Stimulated activated effector memory CD8-positive, alpha-beta T cell treated with anti-CD3 and anti-CD28 coated beads, Interleukin-12 subunit alpha, Interleukin-12 subunit beta, amount 100 ng/mL, for 72 hours (primary cell): ENCODE results near the gene ITGBL1.

ENCODE experiments used
- ATAC-seq: fragments of 150-1000 bp; cut with Tn5 transposase; 2 replicates; pipeline ENCODE4 v1.10.0; 2021
- DNase-seq, 2 donors: peaks; one replicate each; pipeline ENCODE4 v3.0.0; 2021 to 2022; ENCODE audit warnings: low spot score in 2 of 2
- H3K27ac Mint-ChIP-seq: one replicate; pipeline ENCODE4 v1.8.0; 2022; ENCODE audit warnings: mild to moderate bottlenecking, mixed read lengths
- H3K36me3 Mint-ChIP-seq: one replicate; pipeline ENCODE4 v1.8.0; 2022; ENCODE audit warnings: mild to moderate bottlenecking, mixed read lengths
- H3K4me1 Mint-ChIP-seq: one replicate; pipeline ENCODE4 v1.8.0; 2022; ENCODE audit warnings: mixed read lengths
- H3K4me3 Mint-ChIP-seq: one replicate; pipeline ENCODE4 v1.8.0; 2022; ENCODE audit warnings: mild to moderate bottlenecking, mixed read lengths
- H3K9me3 Mint-ChIP-seq: one replicate; pipeline ENCODE4 v1.8.0; 2022; ENCODE audit warnings: mixed read lengths

ITGBL1 gene

DNA sequence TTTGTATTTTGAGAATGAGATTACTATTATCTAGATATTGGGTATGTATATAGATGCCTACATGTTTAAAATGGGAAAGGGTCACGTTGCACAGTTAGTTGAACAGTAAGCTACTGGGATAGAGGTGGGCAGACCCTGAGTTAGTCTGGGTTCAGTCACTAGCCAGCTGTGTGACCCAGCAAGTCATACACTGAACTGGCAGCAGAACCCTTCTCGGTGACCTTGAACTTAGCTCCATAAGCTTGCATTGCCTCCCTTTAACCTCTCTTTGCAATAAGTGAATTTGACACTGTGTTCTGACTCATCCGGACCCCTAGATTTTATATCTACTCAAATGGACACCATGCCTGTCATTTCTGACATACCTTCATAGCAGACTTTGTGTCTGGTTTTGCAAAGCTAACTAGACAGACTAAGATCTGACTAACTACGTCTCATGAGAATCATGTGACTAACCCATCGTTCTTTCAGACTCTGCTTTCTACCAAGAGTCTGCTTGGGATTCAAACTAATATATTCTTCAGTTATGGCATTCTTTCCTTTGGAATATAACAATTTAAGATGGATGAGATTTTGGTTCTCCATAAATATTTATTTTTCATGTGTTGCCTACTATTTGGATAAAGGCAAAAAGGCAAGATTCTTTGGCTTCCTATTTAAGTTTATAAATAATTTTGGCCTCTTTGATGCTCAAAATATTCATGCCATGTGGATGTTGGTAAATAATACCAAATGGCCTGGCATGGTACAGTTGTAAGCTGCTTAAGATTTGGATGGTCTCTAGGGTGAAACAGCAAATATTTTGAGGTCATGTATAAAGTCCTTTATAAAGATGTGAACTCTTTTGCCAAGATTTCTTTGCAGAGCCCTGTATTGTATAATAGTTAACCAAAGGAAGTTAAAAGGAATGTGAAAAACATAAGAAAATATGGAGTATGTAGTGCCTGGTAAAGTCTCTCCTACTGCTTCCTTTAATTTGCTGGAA lies 159.3 kb downstream of the ITGBL1 start:
- no peaks in the 10 kb centered on the region for H3K9me3 Mint-ChIP-seq
- no peak overlapping the region for H3K27ac Mint-ChIP-seq
- no peak for ATAC-seq
- H3K4me3 Mint-ChIP-seq = no peak overlapping the region
- H3K36me3 Mint-ChIP-seq = no peaks in the 10 kb centered on the region
- H3K4me1 Mint-ChIP-seq = no peaks in the 10 kb centered on the region
- DNase-seq = no peak

- Mint-ChIP-seq H3K27ac (no peak overlapping the region), H3K9me3 (no peaks in the 10 kb centered on the region), H3K4me1 (no peaks in the 10 kb centered on the region), H3K4me3 (no peak overlapping the region), H3K36me3 (no peaks in the 10 kb centered on the region)
- ATAC-seq (no peak), DNase-seq (no peak)
Observed at GRCh38 chr13:101612735-101613134, 160.3 kb downstream of the ITGBL1 start.

DNA sequence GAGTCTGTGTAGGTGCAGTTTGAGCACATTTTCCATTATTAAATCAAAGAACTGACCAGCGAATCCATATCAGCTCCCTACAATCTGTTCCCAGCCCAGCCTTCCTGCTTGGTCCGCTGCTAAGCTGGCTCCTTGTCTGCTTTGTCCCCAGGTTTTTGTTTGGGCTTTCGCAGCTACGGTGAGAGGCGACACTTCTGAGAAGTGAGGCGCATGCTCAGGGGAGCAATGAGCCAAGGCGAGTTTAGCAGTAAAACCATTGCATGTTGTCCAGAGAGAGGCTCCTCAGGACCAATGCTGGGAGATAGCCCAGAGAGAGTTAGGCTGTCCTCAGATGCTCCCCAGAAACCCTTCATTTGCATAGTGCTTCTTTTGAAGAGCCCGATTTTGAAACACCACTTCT lies 162.0 kb downstream of the ITGBL1 start:
- no peak overlapping the region for H3K4me3 Mint-ChIP-seq
- ATAC-seq (no peak), DNase-seq (no peak)
- H3K9me3 Mint-ChIP-seq = no peaks in the 10 kb centered on the region
- H3K36me3 Mint-ChIP-seq = no peaks in the 10 kb centered on the region
- no peak overlapping the region for H3K27ac Mint-ChIP-seq
- H3K4me1 Mint-ChIP-seq = peaks cover 8% of the 10 kb centered on the region

DNA sequence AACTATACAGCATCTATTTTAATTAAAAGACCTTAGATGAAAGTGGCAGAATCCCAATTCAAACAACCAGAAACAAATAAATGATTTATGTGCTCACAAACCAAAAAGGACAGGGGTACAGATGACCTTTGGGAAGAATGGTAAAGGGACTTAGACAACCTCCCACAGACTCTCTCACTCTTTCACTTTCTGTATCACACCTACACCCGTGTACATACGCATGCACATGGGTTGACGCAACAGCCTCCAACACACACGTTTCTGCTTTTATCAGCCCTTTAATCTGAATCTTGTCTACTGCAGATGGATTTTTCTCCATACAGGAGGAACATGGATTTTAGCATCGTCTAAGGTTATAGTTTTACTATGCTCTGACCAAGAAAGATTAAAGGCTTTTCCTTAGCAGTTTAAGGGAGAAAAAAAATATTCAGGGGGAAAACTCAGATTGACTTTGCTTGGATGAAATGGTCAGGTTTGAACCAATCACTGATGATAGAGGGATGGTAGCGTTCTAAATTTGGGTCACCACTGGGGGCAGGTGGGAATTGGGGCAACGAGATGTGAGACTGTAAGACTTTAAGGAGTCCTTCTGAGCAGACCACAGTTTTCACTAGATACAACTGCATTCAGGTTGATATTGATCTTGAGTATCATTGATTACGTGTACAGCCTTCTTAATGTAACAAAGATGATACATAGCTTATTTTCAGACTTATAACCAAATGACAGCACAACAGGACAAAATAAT lies 166.1 kb downstream of the ITGBL1 start:
- ATAC-seq (peak; percentile 75), DNase-seq (no peak)
- H3K4me1 Mint-ChIP-seq = peaks cover 9% of the 10 kb centered on the region
- no peak overlapping the region for H3K27ac Mint-ChIP-seq
- H3K9me3 Mint-ChIP-seq = no peaks in the 10 kb centered on the region
- H3K4me3 Mint-ChIP-seq = no peak overlapping the region
- H3K36me3 Mint-ChIP-seq = no peaks in the 10 kb centered on the region

- ATAC-seq (no peak), DNase-seq (no peak)
- Mint-ChIP-seq H3K4me1 (peaks cover 21% of the 10 kb centered on the region), H3K4me3 (no peak overlapping the region), H3K27ac (no peak overlapping the region), H3K36me3 (no peaks in the 10 kb centered on the region), H3K9me3 (no peaks in the 10 kb centered on the region)
Observed at GRCh38 chr13:101621099-101621498, 168.6 kb downstream of the ITGBL1 start.

DNA sequence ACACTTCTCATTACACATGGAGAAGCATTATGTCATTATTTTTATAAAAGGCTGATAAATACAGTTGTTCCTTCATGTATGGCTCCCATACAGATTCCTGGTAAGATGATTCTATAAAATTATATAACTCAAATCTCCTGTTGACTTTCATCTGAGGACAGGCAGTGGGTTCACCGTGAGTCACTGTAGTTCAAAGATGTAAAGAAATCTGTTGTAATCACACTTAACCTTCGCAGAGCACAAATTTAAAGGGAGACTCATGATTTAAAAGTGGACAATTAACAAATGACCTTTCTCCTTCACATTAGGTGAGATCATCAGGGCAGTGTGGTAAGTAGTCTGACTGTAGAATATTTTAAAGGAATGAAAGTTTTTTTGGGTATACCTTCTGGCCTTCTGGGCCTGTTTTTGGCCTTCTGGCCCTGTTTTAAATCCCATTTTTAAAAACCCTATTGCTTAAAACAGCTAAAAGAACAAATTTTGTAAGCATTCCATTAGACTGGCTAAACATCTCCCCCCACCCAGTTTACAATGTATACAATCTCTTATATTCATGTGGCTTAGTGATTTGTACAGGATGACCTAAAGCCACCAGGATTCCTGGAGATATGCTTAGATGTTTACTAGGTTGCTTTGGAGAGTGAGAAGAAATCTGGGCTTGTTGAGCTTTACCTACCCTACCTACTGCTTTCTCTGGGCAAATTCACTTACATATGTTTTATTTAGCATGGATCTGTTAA lies 171.2 kb downstream of the ITGBL1 start:
- H3K9me3 Mint-ChIP-seq = no peaks in the 10 kb centered on the region
- DNase-seq (no peak), ATAC-seq (no peak)
- H3K27ac Mint-ChIP-seq = no peak overlapping the region
- H3K4me3 Mint-ChIP-seq = peak overlapping the region; percentile 20
- peaks cover 32% of the 10 kb centered on the region for H3K4me1 Mint-ChIP-seq
- no peaks in the 10 kb centered on the region for H3K36me3 Mint-ChIP-seq

GRCh38 chr13:101624210-101624922 lies 171.9 kb downstream of the ITGBL1 start:
- no peaks in the 10 kb centered on the region for H3K9me3 Mint-ChIP-seq
- peaks cover 28% of the 10 kb centered on the region for H3K4me1 Mint-ChIP-seq
- no peaks in the 10 kb centered on the region for H3K36me3 Mint-ChIP-seq
- ATAC-seq (no peak), DNase-seq (no peak)
- H3K4me3 Mint-ChIP-seq = peak overlapping the region; percentile 20
- no peak overlapping the region for H3K27ac Mint-ChIP-seq

DNA sequence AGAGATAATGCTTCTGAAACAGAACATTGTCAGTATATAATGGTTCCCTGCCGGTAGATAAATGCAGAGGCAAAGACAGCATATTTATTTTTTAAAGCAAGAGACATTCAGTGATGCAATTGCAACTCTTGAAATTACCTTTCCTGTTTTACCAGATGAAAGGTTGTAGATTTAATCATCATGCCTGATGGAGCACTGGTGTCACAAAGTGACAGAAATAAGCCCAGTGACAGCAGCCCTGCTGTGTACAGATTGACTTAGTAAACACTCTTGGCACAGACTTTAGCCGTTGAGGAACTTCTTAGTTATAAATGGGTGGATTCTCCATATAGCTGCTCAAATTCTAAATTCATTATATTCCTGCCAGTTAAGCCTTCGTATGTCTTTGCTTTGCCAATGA lies 172.5 kb downstream of the ITGBL1 start:
- Mint-ChIP-seq H3K4me3 (peak overlapping the region; percentile 20), H3K27ac (no peak overlapping the region), H3K4me1 (peaks cover 28% of the 10 kb centered on the region), H3K9me3 (no peaks in the 10 kb centered on the region), H3K36me3 (no peaks in the 10 kb centered on the region)
- ATAC-seq (peak; percentile 81), DNase-seq (no peak)

DNA sequence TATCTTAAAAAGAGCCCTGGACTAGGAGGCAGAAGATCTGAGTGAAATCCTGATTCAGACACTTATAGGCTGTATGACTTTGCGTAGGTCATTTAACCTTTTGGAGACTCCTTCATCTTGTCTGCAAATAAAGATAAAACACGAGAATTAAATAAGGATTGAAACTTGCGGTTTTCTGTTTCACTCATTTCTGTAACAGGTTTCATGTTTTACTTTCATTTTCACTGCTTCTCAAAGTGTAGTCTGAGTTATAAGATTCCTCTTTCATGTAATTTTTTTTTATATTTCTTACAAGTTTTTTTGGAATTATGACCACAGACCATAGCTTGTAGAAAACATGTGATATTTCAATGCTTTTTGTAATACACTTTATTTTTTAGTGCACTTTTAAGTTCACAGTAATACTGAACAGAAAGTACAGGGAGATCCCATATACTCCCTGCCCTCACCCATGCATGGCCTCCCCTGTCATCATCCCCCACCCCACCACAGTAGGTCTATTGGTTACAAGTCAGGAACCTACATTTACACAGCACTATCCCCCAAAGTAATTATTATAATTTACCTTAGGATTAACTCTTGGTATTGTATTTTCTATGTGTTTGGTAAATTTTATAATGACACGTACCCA lies 174.6 kb downstream of the ITGBL1 start:
- DNase-seq (peak in 1 of 2 donors; percentile 53), ATAC-seq (peak; percentile 85)
- Mint-ChIP-seq H3K4me3 (peak overlapping the region; percentile 39), H3K36me3 (no peaks in the 10 kb centered on the region), H3K9me3 (no peaks in the 10 kb centered on the region), H3K4me1 (peaks cover 28% of the 10 kb centered on the region), H3K27ac (no peak overlapping the region)

- Mint-ChIP-seq H3K4me1 (peaks cover 28% of the 10 kb centered on the region), H3K36me3 (no peaks in the 10 kb centered on the region), H3K9me3 (no peaks in the 10 kb centered on the region), H3K27ac (no peak overlapping the region), H3K4me3 (peak overlapping the region; percentile 39)
- ATAC-seq (peak; percentile 33), DNase-seq (no peak)
Observed at GRCh38 chr13:101627556-101627943, 175.1 kb downstream of the ITGBL1 start.

GRCh38 chr13:101628900-101629299 lies 176.4 kb downstream of the ITGBL1 start:
- Mint-ChIP-seq H3K4me3 (no peak overlapping the region), H3K27ac (no peak overlapping the region), H3K36me3 (no peaks in the 10 kb centered on the region), H3K4me1 (peaks cover 24% of the 10 kb centered on the region), H3K9me3 (no peaks in the 10 kb centered on the region)
- ATAC-seq (no peak), DNase-seq (no peak)

DNA sequence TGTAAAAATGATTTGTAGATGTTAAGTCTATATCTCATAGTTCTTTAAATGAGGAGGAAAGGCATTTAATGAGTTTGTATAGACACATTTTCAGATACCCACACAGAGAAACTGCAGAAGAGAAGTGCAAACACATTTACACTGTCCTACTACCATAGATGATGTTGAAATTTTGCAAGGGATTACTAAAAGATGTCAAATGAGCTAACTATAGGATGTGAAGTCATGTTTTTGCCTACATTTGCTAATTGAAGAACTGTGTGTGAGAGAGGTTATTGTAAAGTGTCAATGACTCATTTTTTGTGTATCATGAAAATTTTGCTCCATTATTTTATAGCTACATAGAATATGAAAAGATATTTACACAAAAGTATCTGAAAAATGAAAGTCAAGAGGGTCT lies 178.9 kb downstream of the ITGBL1 start:
- Mint-ChIP-seq H3K27ac (no peak overlapping the region), H3K4me1 (peaks cover 14% of the 10 kb centered on the region), H3K36me3 (no peaks in the 10 kb centered on the region), H3K4me3 (no peak overlapping the region), H3K9me3 (no peaks in the 10 kb centered on the region)
- no peak for DNase-seq
- no peak for ATAC-seq

- H3K27ac Mint-ChIP-seq = no peak overlapping the region
- H3K9me3 Mint-ChIP-seq = no peaks in the 10 kb centered on the region
- no peaks in the 10 kb centered on the region for H3K4me1 Mint-ChIP-seq
- no peak overlapping the region for H3K4me3 Mint-ChIP-seq
- ATAC-seq (no peak), DNase-seq (no peak)
- no peaks in the 10 kb centered on the region for H3K36me3 Mint-ChIP-seq
Observed at GRCh38 chr13:101634142-101634541, 181.7 kb downstream of the ITGBL1 start.

- H3K4me3 Mint-ChIP-seq = no peak overlapping the region
- no peak overlapping the region for H3K27ac Mint-ChIP-seq
- no peak for DNase-seq
- ATAC-seq = no peak
- no peaks in the 10 kb centered on the region for H3K9me3 Mint-ChIP-seq
- no peaks in the 10 kb centered on the region for H3K36me3 Mint-ChIP-seq
- H3K4me1 Mint-ChIP-seq = no peaks in the 10 kb centered on the region
Observed at GRCh38 chr13:101639711-101640110, 187.2 kb downstream of the ITGBL1 start.
